DND-41 (cell line): ENCODE data around the gene ELOA.

Experiments used
- CTCF ChIP-seq: IDR thresholded peaks from 2 replicates; pipeline ENCODE4 v1.5.1; 2012; ENCODE audit warnings: borderline replicate concordance, low read length, moderate library complexity, mild to moderate bottlenecking; ENCODE audit not compliant: poor library complexity, severe bottlenecking; ENCODE audit errors: extremely low read depth
- EZH2 ChIP-seq: IDR thresholded peaks from 3 replicates; pipeline ENCODE4 v1.6.1; 2012; ENCODE audit warnings: borderline replicate concordance, low read depth, mild to moderate bottlenecking, moderate library complexity, low read length, inconsistent platforms; ENCODE audit not compliant: severe bottlenecking

- TF ChIP-seq CTCF (no peak), EZH2 (no peak)
These were observed 10.7 kb upstream of the ELOA start for GRCh38 chr1:23732363-23733224.
